Lung microvascular endothelial cell (primary cell): ENCODE measurements around the gene CEPT1. TPM values are rescaled to one million over a fixed set of nuclear protein-coding genes. Genes with fewer than 3 reads are reported as not detected.

ENCODE experiments used
- DNase-seq, 2 donors: peaks; one replicate each; pipeline versions ENCODE4 v3.0.0 to v3.0.0-alpha.2; 2010; ENCODE audit warnings: low read depth in 2 of 2
- total RNA-seq: library from RNA; depleted of rRNA; stranded (reverse); fragments of >200 nt; gene quantifications from 2 replicates; pipeline ENCODE4 v1.2.1, GENCODE V29; 2014

The CEPT1 gene
- total RNA-seq, 1 donor from 2014 or later, result 33.1 TPM

GRCh38 chr1:111145963-111146768 lies 6.1 kb downstream of the CEPT1 start:
- DNase-seq, result no peak

- DNase-seq, result no peak
These were observed 7.9 kb downstream of the CEPT1 start for GRCh38 chr1:111147948-111148347.

DNA sequence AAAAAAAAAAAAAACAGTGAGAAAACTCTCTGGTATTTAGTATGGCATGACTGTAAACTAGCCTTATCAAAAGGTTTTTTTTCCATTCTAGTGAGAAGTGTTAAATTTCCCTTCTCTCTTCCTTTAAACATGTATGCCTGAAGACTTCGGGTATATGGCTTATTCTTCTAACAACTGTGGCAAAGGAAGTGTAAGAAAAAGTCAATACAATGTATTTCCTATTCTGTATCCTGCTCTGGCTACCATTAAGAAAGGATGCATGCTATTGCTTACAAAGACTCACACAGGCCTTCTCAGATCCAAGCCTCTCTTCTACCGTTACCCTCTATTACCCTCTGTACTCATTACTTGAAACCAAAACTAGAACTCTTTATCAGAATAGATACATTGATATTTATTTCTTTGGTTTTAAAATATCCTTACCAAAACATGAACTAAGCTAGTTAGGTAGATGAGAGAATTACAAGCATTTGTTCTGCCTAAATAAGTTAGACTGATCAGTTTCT lies 8.4 kb downstream of the CEPT1 start:
- peak in 1 of 2 donors; percentile 28 for DNase-seq

DNA sequence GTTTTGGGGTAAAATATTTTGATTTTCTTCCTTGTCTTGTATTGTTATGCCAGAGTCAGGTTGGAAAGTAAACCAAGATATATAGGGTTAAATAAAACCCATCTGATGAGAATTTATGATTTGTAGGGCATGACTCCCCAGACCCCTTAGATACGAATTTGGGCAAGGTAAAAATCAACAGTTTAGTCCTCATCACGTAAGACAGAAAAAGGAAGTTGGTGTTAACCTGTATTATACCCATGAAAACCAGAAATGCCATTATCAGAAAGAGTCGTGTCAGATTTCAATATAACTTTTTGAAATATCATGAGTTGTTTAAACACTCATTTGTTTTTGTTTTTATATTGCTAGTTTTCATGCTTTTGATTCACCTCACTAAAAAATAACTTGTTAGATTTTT lies 11.8 kb downstream of the CEPT1 start:
- DNase-seq, result no peak

- no peak for DNase-seq
These were observed 14.3 kb downstream of the CEPT1 start for GRCh38 chr1:111154021-111154999.

DNA sequence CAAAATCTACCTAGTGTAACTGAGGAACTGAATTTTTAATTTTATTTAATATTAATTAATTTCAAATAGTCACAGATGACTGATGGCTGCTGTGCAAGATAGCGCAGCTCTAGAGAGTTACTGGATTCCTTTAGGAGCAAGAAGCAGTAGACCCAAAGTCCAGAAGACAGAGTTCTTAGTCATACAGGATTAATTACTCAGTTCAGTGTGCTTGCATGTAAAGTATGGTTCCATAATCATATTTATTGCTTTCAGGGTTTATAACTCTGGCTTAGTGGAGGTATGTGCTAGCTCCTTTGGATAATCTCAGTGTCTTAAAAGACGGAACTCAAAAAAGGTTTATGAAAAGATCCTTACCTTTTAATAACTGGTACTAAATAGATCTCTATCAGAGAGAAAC lies 17.4 kb downstream of the CEPT1 start:
- no peak for DNase-seq

DNA sequence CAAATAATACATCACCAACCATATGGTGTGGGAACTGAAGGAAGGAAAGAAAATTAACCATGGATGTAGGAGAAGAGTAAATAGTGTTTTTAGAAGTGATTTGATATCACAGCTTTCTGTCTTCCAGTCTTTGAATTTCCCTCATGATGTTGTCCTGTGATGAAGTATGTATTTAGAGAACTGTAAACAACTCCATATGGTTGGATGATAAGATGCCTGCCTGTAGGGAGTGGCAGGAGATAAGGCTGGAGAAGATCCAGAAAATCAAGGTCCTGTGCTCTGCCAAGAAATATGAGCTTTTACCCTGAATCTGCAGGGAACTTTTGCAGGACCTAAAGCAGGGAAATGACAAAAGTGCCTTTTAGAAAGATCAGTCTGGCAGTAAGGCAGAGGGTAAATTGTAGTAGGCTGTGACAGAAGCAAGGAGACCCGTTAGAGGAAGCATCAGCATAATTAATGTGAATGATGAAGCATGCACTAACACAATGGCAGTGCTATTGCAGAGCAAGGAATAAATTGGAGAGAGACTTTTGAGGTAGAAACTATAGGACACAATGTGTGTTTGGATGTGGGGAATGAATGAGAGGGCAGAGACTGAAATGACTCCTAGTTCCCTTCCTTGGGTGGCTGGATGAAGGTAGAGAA lies 21.9 kb downstream of the CEPT1 start:
- no peak for DNase-seq

- DNase-seq, result no peak
These were observed 22.5 kb downstream of the CEPT1 start for GRCh38 chr1:111162488-111162880.

- no peak for DNase-seq
These were observed 23.3 kb downstream of the CEPT1 start for GRCh38 chr1:111163363-111163762.

GRCh38 chr1:111164151-111164550 lies 24.1 kb downstream of the CEPT1 start:
- no peak for DNase-seq

GRCh38 chr1:111172463-111172862 lies 32.4 kb downstream of the CEPT1 start:
- no peak for DNase-seq

DNA sequence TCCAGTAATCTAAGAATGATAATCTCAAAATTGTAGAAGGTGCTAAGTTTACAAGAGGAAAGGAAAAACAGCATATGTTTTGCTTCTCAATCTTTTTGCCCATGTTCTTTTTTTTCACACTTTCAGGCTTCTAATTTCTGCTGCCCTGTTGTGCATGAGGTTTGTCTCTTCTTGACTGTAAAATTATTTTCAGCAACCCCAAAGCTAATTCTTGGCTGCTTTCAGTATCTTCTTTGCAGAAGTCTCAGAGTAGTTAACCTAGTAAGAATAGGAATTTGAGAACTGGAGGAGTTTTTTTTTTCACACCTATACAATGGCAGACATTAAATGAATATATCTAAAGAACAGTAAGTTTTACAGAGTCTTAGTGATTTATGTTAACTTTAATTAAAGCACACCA lies 34.0 kb downstream of the CEPT1 start:
- no peak for DNase-seq

GRCh38 chr1:111175349-111175748 lies 35.3 kb downstream of the CEPT1 start:
- no peak for DNase-seq

GRCh38 chr1:111176678-111177077 lies 36.7 kb downstream of the CEPT1 start:
- DNase-seq, result no peak

- no peak for DNase-seq
These were observed 40.0 kb downstream of the CEPT1 start for GRCh38 chr1:111179968-111180533.

- no peak for DNase-seq
These were observed 42.0 kb downstream of the CEPT1 start for GRCh38 chr1:111182052-111182451.

- DNase-seq, result no peak
These were observed 43.5 kb downstream of the CEPT1 start for GRCh38 chr1:111183308-111184069.

- no peak for DNase-seq
These were observed 44.6 kb downstream of the CEPT1 start for GRCh38 chr1:111184663-111185062.

DNA sequence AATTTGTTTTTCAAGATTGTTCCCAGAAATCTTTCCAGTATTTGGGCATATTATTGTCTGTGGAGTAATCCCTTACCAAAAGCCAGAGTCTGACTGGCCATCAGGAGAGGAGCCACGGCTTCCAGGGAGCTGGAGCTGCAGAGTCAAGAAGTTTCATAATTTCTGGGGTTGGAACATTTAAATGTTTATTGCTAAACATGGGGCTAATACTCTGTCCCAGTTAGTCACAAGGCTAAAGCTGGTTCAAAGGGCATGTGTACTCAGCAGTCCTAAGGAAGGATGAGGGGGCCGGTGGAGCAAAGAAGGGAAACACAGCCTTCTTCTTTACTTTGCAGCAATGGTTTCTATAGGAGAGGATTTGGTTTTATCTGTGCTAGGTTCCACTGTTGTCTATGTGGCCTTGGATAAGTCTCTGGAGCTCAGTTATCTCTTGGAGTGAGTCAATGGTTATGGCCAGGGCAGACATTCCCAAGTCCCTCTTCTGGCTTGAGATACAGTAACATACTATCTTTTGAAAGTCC lies 51.0 kb downstream of the CEPT1 start:
- DNase-seq, result no peak

GRCh38 chr1:111191496-111191895 lies 51.5 kb downstream of the CEPT1 start:
- no peak for DNase-seq
